Endometrial microvascular endothelial cells (primary cell): ENCODE measurements around the gene SLC38A10. TPM values are rescaled to one million over a fixed set of nuclear protein-coding genes. Genes with fewer than 3 reads are reported as not detected.

ENCODE experiments used
- in situ Hi-C: cut with HindIII; loops from 2 replicates; pipeline ENCODE4 v1.10.0; 2017; ENCODE audit warnings: low sequenced_read_pairs, low pct_unique_long_range_greater_than_20kb; ENCODE audit errors: inconsistent ontology term
- total RNA-seq: library from RNA; depleted of rRNA; stranded (reverse); fragments of >200 nt; gene quantifications from one replicate; pipeline ENCODE4 v1.2.3, GENCODE V29; 2015; ENCODE audit errors: inconsistent ontology term

SLC38A10 gene
- total RNA-seq, 1 donor from 2014 or later, result 103 TPM

DNA sequence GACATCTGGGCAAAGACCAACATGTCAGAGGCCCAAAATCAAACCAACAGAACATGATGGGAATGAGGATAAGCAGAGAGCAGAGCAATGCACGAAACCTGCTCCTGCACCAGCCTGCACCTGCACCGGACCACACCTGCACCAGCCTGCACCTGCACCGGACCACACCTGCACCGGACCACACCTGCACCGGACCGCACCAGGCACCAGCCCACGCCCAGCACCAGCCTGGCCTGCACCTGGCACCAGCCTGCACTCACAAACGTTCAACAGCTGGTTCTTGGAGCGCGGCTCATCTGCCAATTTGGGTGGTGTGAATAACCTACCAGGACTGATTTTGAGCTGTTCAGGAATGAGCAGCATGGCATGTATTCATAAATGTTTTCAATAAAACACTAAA is 90.5 kb downstream of the SLC38A10 start:
- in situ Hi-C loops, result no loop called here

DNA sequence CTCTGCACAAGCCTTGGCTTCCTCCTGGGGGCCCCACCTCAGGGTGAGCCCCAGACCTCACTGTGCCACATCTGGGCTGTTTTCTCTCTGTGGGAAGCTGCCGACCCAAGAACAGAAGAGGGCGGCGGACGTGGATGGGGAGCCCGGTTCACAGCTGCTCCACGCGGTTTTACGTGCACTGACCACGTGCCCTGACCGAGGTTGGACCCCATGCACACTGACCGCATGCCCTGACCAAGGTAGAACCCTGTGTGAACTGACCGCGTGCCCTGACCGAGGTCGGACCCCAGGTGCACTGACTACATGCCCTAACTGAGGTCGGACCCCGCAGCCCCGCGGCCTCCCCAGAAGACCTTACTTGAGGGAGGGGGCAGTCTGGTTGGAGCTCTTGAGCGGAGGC is 92.0 kb downstream of the SLC38A10 start:
- in situ Hi-C loops, result no loop called here

DNA sequence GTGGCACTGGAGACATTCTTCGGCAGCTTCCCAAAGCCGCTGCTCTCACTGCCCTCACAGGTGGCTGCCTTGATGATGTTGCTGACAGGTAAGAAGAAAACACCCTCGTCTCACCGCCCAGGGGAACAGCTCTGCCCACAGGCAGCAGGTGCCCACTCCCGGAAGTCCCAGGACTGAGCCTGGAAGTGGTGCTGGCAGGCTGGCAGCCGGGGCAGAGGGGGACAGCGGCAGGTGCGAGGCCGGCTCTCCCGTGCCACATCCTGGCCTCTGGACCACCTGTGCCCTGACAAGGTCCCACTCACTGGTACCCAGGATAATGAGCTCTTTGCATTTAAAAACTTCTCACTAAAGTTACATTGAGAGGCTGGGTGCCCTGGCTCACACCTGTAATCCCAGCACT is 92.8 kb downstream of the SLC38A10 start:
- in situ Hi-C loops, result no loop called here

DNA sequence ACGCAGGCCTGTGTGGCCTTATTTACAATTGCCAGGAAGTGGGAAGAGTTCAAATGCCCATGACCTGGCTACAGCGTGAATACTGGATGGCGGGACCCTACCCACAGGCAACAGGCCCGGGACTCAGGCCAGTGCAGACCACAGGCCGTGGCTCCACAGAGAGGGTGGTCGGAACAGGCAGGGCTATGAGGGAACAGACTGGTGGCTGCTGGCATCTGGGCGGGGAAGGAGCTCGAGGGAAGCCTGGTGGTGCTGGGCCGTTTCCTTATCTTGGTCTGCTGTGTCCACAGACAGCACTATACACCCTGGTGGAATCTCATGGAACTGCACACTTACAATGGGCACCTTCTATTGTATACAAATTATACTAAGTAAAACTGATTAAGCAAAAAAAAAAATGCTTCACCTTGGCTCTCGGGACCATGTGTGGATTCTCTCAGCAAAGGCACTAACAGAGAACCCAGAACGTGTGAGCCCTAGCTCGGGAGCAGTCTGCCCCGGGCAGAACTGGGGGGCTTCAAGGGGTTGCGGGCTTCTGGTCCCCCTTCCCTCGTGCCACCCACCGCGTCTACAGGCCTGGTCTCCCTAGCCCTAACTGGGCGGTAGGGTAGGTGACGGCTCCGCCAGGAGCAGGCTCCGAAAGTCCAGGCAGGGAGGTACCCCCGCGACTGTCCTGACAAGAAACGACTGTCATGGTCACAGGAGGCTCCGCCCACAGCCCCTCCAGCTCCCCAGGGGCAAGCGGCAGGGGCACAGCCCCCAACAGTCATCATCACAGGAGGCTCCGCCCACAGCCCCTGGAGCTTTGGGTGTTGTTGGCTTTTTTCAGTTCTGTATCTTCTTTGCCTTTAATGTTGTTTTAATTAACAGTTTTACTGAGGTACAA is 94.2 kb downstream of the SLC38A10 start:
- in situ Hi-C loops, result no loop called here

DNA sequence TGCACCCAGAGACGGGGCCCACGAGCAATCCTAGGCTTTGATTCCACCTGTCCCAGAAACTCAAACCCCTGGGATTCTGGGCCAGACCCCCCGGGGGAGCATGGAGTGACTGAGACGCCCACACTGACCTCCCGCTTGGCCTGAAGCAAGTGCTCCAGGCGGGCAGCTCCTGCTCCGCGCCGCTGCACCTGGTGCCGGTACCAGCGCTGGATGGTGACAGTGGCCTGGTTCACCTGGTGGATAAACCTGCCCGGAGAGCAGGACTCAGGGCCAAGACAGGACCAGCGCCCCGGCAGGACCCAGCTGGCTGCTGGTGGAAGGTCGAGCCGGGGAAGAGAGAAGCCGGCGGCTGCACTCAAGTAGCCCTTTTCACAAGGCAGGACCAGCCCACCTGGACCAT is 94.9 kb downstream of the SLC38A10 start:
- in situ Hi-C loops, result no loop called here

DNA sequence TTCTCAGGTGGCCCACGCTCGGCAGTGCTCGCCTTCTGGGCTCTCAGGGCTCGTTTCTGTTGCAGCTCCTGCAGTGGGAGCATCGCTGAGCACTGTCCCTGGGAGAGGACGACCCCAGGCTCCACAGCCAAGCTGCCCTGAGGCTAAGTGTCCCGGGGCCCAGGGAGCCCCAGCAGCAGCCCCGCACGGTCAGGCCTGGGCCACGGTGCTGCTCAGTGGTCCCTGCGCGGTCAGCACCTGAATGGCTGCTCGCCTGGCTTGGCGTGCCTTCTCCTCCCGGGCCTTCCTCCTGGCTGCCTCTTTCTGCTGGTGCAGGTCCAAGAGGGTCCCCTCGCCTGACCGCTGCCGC is 95.7 kb downstream of the SLC38A10 start:
- in situ Hi-C loops, result no loop called here

DNA sequence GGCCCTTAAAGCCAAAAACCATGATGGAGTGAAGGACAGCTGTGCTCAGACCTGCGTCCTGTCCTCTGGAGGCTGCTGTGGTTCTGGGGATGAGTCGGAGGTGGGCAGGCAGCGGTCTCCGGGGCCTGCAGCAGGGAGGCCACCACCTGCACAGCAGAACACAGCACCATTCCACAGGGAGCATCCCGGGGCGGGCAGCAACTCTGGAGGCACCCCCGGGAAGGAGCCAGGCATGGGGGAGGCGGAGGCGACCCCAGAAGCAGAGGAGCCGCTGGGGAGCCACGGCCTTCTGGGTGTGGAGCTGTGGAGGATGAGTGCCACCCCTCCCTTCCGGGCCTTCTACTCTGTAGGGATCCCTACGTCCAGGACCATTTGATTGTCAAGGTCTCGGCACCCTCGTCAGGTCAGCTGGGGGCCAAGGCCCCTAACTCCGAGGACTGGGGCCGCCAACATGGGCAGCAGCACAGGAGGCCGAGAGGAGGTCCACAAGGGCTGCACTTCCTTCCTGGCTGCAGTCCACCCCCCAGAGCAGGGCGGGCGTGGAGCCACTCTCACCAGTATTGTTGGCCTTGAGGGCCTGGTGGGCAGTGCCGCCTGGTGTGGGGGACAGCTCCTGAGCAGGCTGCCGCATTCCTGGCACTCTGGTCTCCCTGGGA is 96.2 kb downstream of the SLC38A10 start:
- in situ Hi-C loops, result no loop called here

DNA sequence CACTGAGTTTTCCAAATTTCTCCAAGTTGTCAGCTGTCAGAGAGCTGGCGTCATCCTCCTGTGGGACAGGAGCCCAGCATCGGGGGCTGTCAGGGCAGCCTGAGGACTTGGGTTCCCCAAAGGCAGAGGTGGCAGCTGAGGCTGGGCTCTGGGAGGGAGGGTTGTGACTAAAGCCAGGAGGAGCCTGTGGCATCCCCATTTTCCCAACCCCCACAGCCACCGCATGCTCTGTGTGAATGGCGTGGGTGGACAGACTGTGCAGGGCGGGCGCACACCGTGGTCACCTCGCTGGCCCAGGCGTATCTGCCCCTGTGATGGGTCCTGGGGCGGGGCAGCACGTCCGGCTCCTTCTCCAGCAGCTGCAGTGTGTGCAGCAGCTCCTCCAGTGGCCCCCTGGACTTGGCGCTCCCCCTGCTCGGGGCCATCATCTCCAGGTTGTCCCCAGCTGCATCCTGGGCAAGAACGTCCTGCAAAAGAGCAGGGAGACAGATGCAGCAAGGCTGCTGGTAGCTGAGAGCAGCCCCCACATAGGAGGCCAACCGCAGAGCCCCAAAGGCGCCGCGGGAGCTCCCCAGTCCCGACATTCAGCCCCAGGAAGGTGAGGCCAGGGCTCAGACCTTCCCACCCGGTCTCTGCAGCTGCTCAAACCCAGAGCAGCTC is 97.1 kb downstream of the SLC38A10 start:
- in situ Hi-C loops, result no loop called here

DNA sequence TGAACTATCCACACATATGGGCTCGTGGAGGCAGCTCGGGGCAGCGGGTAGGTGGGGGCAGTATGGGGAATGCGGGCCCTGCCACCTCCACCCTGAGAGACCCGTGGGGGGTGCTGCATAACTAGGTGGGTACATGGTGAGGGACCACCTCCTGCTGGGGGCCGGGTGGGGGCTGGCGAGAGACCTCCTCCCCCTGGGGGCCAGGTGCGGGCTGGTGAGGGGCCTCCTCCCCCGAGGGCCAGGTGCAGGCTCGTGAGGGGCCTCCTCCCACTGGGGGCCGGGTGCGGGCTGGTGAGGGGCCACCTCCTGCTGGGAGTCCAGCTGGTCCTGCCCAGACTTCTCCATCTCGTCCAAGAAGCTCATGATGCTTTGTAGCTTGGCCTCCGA is 97.7 kb downstream of the SLC38A10 start:
- in situ Hi-C loops, result no loop called here

DNA sequence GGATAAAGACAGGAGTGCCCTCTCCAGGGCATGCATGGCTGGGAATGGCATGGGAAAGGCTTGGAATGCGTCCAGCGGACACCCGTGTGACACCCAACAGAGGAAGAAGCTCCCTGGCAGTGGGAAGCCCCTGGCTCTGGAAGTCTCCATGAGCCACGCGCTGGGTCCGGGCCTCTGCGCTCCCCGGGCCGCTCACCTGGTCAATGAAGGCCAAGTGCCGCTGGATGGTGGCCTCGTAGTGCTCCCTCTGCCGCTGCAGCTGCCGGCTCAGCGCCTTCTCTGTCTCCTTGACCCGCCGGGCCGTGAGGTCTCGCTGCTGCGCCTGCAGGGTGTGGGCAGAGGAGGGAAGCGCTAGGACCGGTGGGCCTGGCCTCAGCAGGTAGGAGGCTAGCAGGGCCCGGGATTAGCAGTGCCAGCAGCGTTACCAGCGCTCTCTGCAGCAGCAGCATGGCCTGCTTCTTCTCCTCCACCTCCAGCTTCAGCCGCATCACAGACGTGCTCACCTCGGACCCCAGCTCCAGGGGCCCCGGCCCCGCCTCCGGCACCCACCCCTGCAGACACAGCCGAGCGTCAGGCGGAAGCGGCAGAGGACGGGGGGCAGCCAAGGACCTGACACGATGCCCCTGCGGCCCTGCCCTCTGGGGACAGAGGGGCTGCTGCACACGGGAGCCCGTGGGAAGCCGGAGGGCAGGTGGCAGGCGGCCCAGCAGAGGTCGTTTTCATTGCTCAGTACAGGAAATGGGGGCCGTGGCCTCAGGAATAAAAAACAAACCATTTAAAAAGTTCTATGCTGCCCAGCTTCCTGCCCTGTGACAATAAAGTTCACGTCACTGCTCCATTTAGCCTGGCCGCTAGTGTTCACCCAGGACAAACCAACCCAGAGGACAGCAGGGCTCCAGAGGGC is 98.3 kb downstream of the SLC38A10 start:
- in situ Hi-C loops, result no loop called here

DNA sequence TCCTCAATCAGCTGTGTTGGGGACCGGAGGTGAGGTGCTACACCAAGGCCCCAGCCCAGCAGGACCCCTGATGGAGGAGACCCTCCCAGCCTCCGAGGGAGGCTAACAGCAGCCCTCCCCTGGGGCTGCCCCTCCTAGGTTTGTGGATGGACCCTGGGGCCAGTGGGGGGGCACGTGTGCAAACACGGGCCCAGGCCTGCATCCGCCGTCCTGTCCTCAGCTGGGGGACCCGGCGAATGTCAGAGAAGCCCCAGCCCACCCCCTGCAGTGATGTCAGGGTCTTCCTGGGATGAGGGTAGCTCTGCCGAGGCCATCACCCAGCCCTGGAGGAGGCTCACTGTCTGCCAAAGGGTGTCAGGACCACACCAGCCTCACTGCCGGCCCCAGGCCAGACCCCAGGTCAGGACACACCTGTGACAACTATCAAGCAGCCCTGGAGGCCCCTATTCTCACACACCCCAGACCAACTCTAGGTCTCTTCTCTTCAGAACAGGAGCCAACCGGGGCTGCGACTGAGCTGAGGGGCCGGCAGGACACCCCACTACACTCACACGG is 99.1 kb downstream of the SLC38A10 start:
- in situ Hi-C loops, result no loop called here

Other genes with a start within 250 kb of the SLC38A10 start
- gene PVALEF, start 129.8 kb downstream of the SLC38A10 start, total RNA-seq, result not detected
- gene AATK, start 129.1 kb downstream of the SLC38A10 start, total RNA-seq, result 3.3 TPM
- gene CEP131, start 72.3 kb downstream of the SLC38A10 start, total RNA-seq, result 25.4 TPM
- 29.6 TPM for gene TEPSIN, start 56.3 kb downstream of the SLC38A10 start, total RNA-seq
- gene NDUFAF8, start 56.0 kb downstream of the SLC38A10 start, total RNA-seq, result 51.4 TPM
- gene BAHCC1, start 100.2 kb upstream of the SLC38A10 start, total RNA-seq, result 10.0 TPM
- gene ACTG1, start 217.5 kb upstream of the SLC38A10 start, total RNA-seq, result 13,813 TPM
- not detected for gene FSCN2, start 233.1 kb upstream of the SLC38A10 start, total RNA-seq